ENCODE data around the gene MAP3K7CL.

MAP3K7CL gene

GRCh38 chr21:29168891-29169315 is 38.5 kb downstream of the MAP3K7CL start:
- DNase-seq, result peak; percentile 29

- peak; percentile 60 for DNase-seq
Measured at GRCh38 chr21:29170944-29171343, 40.5 kb downstream of the MAP3K7CL start.

DNA sequence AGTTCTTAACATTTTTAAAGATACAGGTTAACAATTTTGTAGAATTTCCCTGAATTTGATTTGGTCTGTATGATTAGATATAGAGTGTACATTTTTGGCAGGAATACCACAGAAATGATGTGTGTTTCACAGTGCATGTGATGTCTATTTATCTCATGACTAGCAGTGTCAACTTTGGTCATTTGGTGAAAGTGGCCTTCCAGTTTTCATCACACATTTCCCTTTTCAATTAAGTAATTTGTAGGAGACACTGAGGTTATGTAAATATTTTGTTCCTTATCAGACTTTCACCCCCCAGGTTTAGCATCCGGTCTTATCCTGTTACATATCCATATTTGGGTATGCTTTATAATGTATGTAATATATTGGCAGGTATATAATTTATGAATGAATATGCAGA is 41.8 kb downstream of the MAP3K7CL start:
- peak; percentile 73 for DNase-seq

- DNase-seq, result no peak
Measured at GRCh38 chr21:29174607-29175013, 44.2 kb downstream of the MAP3K7CL start.

DNA sequence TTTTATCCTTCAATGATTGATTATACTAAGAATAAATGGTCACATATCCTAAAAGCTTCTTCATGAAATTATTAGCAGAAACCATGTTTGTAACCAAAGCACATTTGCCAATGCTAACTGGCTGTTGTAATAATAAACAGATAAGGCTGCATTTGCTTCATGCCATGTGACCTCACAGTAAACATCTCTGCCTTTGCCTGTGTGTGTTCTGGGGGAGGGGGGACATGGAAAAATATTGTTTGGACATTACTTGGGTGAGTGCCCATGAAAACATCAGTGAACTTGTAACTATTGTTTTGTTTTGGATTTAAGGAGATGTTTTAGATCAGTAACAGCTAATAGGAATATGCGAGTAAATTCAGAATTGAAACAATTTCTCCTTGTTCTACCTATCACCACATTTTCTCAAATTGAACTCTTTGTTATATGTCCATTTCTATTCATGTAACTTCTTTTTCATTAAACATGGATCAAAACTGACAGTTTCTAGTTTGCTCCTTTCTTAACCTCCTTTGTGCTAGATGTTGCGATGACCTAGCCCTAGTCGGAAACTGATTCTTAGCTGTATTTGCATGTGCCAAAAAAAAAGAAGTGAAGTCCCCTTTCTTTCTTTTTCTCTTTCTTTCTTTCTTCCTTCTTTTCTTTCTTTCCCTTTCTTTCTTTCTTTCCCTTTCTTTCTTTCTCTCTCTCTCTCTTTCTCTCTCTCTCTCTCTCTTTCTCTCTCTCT is 45.1 kb downstream of the MAP3K7CL start:
- DNase-seq, result no peak

GRCh38 chr21:29176471-29177120 is 46.2 kb downstream of the MAP3K7CL start:
- DNase-seq, result no peak

- DNase-seq, result no peak
Measured at GRCh38 chr21:29177800-29178199, 47.4 kb downstream of the MAP3K7CL start.

DNA sequence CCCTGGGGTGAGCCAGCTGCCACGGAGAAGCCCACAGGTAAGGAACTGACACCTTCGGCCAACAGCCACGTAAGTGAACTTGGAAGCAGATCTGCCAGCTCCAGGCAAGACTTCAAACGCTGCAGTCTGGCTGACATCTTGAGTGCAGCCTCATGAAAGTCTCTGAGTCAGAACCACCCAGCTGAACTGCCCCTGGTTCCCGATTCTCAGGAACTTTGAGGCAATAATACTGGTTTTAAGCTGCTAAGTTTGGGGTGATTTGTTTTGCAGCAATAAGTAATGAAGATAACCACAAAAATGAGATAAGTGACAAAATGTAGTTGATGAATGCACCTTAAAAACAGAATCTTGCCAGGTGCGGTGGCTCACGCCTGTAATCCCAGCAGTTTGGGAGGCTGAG is 48.5 kb downstream of the MAP3K7CL start:
- no peak for DNase-seq

GRCh38 chr21:29179503-29179902 is 49.1 kb downstream of the MAP3K7CL start:
- no peak for DNase-seq

- peak; percentile 95 for DNase-seq
Measured at GRCh38 chr21:29181799-29182470, 51.5 kb downstream of the MAP3K7CL start.

- DNase-seq, result peak; percentile 80
Measured at GRCh38 chr21:29182691-29183092, 52.2 kb downstream of the MAP3K7CL start.

DNA sequence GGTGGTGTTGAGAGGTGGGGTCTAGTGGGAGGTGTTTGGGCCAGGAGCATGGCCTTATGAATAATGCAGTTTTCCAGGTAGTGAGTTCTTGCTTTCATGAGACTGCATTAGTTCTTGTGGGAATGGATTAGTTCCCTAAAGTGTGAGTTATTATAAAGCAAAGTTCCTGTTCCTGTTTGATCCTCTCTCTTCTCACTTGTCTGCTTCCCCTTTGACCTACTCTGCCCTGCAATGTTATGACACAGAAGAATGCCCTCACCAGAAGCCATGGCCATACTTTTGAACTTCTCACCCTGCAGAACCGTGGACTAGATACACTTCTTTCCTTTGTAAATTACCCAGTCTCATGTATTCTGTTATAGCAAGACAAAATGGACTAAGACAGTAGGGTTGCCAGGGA is 53.6 kb downstream of the MAP3K7CL start:
- peak; percentile 90 for DNase-seq

- DNase-seq, result no peak
Measured at GRCh38 chr21:29185172-29185571, 54.7 kb downstream of the MAP3K7CL start.

DNA sequence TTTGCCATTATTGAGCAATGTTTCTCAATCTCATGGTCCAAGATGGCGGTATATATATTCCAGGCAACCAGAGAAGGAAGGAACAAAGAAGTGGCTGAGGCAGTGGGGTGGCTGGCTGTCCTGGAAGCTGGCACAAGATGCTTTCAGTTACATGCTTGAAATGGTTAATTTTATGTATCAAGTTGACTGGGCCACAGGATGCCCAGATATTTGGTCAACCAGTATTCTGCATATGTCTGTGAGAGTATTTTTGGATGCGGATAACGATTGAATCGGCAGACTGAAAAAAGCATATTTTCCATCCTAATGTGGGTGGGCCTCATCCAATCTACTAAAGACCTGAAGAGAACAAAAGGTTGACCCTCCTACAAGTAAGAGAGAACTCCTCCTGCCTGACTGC is 55.2 kb downstream of the MAP3K7CL start:
- no peak for DNase-seq

DNA sequence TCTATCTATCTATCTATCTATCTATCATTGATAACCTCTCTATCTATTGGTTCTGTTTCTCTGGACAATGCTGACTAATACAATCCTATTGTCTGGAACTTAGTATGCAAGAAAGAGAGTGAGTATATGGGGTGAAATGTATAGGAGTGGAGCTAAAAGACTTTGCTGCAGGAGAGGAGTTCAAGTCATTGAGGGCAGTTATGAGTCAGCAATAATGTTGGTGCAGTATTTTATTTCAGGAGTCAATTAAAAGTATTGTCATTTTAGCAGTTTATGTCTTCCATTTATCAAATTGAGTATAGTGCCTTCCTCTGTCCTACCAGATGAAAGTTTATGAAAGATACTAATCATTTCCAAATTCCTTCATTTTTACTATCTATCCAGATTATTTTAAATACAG is 55.8 kb downstream of the MAP3K7CL start:
- no peak for DNase-seq

DNA sequence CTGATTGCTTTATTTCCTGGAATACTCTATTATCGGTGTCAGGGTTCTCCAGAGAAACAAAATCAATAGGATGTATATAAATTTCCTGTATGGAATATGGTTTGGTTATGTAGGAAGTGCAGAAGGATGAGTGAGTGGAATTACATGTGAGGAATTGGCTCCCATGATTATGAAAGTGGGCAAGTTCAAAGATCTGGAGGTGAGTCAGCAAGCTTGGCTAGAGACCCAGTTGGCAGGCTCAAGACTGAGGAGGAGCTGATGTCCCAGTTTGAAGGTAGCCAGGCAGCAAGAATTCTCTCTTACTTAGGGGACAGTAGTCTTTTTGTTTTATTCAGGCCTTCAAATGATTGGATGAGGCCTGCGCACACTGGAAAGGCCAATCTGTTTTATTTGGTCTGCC is 57.5 kb downstream of the MAP3K7CL start:
- no peak for DNase-seq

GRCh38 chr21:29189353-29189752 is 58.9 kb downstream of the MAP3K7CL start:
- DNase-seq, result no peak

DNA sequence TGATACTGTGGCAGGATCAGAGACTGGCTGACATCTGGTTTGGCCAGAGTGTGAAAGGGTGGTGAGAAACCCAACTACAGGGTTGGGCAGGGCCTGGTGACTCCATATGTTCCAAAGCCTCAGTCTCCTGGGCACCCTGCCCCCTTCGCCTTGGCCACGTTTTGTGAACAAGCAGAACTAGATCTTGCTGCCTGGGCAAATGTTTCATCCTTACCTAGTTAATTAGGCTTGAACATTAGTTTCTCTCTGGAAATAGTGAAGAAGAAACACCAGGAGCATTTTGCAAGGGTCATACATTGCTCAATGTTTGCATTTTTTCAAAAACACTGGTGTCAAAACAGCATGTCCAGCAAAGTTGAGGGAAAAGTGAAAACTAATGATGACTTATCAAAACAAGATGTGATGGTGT is 60.5 kb downstream of the MAP3K7CL start:
- peak; percentile 85 for DNase-seq

- no peak for DNase-seq
Measured at GRCh38 chr21:29193072-29193471, 62.6 kb downstream of the MAP3K7CL start.

GRCh38 chr21:29193901-29194300 is 63.5 kb downstream of the MAP3K7CL start:
- DNase-seq, result no peak

DNA sequence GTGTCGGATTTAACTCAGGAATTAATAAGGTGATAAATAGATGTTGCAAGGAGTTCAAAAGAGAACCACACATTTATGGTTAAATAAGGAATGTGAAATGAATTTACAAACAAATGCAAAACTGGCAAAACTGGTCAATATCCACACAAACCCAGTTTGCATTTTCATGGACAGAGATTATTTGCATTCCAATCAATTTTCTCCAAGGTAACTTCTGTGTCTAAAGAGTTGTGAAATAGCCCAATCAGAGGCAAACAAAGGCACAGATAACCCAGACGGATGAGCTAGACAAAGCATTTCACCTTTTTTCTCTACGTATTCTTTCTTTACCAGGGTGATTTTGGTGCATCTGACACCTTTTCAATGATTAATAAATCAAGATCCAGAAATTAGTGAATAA is 63.9 kb downstream of the MAP3K7CL start:
- DNase-seq, result no peak

DNA sequence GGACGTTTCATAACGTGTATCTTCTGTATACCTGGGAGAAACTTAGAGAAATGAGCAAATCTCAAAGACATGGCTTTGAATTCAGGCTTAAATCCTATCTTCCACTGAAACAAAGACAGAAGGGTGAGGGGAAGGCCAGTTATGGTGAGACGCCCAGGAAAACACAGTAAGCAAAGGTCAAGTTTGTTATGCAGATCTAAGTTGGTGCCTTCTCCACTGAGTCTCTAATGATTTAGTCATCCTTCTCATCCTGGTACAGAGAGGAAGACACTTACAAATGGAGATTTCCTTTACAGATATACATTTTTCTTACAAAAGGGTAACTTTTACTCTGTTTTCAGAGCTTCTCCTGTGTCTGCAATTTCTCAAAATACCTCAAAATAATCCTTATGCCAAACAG is 64.4 kb downstream of the MAP3K7CL start:
- DNase-seq, result peak; percentile 71

GRCh38 chr21:29195981-29196669 is 65.7 kb downstream of the MAP3K7CL start:
- peak; percentile 97 for DNase-seq
